GM18909 (cell line): ENCODE measurements around the gene ACIN1.

Experiments
- ATAC-seq: cut with Tn5 transposase; IDR thresholded peaks from one replicate; pipeline ENCODE4 v1.9.1; 2021; ENCODE audit warnings: mild to moderate bottlenecking; ENCODE audit not compliant: unreplicated experiment, poor library complexity

ACIN1 gene

DNA sequence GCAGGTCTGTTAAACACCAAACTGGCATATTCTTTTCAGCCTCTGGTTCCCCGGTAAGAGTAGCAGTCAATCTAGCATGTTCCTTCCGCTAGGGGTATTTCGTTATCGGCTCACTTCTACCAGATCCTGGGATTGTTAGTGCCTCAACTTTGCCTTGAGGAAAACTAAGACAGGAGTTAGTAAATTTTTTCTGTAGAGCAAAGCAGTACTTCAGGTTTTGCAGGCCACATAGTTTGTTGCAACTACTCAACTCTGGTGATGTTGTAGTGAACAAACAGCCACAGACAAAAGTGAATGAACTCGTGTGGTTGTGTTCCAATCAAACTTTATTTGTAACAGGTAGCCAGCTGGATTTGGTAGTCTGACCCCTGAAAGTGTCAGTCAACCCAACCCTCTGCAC, 31.3 kb downstream of the ACIN1 start:
- ATAC-seq, result no peak

DNA sequence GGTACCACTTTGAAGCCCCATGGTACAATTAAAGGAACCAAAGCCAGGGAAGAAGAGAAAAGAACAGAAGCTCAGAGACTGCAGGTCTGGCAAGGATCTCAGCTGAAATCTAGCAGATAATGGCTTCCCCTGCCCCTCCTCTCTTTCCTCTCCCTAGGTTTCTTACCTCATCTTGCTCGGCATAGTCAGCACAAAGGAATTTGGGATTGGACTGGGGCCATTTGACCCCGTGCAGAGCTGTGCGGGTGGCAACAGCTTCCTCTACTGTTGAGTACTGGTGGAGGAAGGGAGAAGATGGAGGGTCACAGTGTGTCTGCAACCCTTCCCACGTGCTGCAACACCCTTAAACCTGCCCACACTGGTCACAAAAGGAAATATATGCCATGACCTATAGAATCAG, 32.9 kb downstream of the ACIN1 start:
- no peak for ATAC-seq

DNA sequence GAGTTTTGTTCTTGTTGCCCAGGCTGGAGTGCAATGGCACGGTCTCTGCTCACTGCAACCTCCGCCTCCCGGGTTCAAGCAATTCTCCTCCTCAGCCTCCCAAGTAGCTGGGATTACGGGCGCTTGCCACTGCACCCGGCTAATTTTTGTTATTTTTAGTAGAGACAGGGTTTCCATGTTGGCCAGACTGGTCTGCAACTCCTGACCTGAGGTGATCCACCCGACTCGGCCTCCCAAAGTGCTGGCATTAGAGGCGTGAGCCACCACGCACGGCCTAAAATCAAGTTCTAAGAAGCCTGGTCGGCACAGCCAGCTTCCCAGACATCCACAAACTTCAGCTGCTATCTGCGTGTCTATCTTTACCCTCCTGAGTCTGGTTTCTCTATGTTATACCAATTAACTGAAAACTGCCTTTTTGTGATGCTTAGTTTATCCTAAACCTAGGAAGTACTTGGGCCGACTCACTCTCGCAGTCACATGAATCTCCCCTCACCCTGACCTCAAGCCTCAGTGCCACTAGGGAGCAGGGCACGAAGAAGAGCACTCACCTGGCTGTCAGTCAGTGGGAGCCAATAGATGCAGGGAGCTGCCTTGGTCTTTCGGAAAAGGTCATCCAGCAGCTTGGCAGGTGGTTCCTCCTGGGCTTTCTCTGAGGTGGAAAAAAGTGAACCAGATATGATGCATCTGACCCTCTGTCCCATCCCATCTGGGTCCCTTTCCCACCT, 34.2 kb downstream of the ACIN1 start:
- no peak for ATAC-seq

DNA sequence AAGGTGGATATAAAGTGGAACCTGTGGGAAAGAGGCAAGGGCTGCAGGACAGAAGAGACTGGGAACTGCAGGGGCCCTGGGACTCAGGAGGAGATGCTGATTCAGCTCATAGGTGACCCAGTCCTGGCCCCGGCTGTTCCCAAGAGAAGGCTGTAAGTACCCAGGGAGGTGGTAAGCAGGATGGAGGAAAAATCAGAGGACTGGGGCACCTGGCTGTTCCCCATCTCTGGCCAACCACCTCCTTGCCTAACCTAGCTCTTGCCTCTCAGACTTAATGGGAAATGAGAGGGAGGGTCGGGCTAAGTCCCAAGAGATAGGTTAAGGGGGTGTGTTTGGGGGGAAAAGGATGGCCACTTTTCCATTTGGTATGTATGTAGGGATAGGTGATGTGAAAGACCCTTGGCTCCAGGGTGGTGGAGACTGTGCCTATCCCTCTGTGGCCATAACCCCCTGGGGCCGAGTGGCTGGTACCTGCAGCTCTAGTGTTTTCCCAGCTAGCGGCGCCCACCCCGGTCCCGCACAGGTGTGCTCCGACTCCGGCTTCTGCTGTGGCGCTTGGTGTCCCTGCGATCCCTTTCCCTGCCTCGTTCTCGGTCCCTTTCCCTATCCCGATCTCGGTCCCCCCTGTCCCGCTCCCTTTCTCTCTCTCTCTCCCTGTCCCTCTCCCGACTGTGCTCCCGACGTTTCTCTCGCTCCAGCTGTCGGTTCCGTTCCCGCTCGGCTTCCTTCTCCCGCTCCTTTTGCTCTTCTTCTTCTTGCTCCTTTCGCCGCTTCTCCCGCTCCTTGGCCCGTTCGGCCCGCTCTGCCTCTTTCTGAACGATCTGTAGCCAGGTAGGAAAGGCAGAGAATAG, 36.1 kb downstream of the ACIN1 start:
- no peak for ATAC-seq

DNA sequence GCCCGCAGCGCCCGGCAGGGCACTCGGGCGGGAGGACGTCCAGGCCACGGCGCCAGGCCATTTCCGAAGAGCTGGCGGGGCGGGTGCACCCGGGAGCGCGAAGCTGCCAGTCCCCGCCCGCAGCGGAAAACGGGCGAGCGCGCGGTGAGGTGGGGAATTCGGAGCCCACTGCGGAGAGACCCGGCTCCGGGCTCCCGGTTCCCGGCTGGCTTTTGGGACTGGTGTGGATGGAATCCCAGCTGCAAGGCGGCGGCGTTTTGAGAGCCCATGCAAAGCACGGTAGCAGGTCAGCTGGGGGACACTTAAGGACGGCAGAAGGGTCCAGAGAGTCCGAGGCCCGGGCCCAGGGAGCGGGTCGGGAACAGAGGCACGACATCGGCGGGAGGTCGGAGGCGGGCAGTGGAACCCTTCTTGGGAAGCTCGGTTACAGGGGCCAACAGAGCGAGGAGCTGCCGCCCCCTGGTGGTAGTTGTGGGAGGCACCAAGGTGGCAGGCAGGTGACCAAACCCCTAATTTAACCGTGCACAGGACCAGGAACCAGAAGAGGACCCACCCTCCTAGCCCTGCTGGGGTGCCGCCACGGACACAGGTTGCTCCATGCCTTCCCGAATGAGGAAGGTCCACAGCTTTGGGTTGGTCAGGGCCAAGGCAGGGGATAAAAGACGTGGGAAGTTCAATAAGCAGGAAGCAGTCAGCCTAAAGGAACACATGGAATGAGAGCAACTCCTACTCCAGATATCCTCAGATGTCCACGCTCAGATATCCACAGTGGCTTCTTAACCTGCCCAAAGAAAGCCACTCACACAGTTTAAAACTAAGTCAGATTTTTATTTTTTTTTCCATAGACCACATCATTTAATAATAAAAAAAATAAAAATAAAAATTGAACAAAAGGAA, 36.9 kb downstream of the ACIN1 start:
- ATAC-seq, result peak; percentile 72

DNA sequence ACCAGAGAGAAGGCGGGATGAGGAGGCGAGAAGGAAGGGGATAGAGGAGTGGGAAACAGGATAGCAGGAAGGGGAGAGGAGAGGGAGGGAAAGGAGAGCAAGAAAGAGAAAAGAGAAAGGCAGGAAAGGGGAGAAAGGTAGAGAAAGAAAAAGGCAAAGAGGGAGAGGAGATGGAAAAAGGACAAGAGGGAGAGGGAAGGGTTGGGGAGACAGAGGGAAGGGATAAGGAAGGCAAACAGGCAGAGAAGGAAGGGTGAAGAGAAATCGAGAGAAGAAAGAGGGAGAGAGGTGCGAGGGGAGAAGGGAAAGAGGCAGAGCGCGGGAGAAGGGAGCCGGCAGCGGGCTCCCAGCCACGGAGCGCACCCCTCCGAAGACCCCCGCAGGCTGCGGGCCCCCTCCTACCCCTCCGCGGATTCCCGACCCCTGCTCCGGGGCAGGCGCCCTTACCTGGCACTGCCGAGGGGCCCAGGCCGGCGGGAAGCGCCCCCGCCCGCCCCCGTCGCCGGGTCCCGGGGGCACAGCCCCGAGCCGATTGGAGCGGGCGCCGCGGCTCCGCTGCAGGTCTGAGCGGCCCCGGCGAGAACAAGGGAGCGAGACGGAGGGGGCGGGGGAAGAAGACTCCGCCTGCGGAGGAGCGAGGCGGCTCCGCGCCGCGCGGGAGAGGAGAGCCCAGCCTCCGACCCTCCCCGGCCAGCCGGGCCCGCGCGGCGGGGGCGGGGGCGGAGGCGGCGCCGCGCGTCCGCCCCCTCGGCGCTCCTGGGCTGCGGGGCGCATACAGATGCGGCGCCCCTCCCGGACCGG, 37.8 kb downstream of the ACIN1 start, which contains the start of gene CDH24:
TSS of gene CDH24 (minus strand) at position 565 of the 801 bp plus-strand sequence. CDS start 1,787 bp downstream, outside the sequence.
- peak; percentile 52 for ATAC-seq

DNA sequence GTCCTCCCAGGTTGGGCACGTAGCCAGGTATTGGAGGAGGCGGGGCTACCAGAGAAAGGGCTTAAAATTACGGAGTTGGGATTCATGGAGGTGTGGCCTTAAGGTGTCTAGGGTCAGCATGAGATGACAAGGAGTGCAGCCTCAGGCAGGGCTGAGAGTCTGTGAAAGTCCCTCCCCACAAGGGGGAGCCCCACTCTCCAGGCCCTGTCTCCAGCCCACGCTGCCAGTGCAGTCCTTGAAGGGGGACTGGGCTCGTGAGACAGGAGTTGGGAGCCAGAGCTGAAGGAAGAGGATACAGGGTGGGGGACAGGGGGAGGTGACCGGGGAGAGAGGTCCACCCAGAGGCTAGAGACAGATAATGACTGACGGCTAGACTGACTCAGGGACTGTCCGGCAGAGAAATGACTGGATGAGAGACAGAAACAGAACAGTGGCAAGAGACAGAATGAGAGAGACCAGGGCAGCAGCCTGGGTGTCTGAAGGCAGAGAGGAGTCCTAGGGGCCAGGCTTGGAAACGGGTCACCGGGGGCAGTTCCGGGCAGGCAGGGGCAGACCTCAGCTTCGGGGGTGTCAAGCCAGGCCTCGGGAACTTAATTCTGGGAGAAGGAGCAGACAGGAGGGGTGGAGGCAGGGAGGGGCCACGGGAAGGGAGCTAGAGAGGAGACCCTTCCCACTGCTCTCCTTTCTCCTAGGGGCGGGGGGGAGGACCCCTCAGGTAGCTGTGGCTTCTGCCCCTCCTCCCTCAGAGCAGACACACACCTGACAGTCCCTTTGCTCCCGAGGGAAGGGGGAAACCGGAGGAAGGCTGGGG, 38.6 kb downstream of the ACIN1 start:
- peak; percentile 57 for ATAC-seq

DNA sequence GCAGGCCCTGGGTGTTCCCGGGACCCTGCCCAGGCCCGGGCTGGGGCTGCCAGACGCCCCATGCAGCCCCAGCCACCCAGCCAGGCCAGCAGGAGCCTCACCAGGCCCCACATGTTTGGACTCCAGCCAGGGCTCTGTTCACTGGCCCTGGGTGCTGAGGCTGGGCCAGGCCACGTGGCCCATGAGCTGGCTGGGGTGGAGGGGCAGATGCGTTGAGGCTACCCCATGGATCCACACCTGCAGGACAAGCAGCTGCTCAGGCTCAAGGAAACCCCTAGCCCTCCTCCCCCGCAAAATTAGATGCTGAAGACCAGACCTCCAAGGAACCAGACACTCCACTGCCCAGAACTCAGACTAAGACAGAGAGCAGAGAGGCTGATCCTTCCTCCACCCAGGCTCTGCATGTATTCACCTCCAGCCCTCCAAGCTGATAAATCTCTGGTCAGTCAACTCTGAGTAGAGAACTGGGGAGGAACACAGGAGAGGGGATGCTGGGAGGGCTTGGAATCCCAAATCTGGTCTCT, 39.3 kb downstream of the ACIN1 start:
- ATAC-seq, result no peak

DNA sequence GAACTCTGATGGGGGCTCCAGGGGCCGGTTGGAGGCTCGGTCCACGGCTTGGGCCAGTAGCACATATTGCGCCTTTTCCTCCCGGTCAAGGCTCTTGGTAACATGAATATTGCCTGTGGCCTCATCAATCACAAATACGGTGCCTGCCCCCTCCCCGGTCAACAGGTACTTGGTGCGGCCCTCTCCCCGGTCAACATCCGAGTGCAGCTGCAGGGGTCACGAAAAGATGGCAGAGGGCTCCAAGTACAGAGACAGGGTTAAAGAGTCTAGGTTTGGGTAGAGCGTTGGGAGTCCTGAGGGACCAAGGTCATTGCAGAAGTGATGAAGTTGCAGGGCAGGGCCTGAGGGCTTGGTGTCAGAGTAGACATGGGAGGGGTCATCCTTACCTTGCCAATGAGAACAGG, 39.8 kb downstream of the ACIN1 start:
- ATAC-seq, result no peak

DNA sequence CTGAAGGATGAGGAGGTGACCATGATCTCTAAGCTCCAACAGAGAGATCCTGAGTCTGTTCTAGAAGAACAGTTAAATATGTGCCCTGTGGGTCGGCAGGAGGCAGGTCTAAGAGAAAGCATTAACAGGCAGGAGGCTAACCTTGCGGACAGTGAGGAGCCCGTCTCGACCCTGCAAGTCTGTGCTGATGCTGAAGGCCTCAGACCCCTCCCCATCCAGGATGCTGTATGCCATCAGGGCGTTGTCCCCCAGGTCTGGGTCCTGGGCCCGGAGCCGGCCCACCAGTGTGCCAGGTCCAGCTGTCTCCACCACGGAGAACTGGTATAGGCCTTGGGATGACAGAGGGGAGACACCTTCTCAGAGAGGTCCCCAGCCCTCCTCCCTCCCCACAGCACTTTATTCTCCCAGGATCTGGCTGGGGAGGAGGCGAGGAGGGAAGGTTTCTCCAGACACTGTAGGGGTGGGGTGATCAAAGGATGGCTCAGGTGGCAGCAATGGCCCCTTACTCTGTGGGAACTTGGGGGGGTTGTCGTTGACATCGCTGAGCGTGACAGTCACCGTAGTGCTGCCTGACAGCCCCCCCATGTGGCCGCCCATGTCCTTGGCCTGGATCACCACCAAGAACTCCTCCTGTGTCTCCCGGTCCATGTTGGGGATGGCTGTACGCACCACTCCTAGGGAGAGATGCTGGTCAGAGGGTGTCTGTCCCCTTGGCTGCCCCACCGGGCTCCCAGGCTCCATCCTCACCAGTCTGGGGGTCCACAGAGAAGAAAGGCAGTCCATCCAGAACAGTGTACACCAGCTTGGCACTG, 40.7 kb downstream of the ACIN1 start:
- no peak for ATAC-seq

DNA sequence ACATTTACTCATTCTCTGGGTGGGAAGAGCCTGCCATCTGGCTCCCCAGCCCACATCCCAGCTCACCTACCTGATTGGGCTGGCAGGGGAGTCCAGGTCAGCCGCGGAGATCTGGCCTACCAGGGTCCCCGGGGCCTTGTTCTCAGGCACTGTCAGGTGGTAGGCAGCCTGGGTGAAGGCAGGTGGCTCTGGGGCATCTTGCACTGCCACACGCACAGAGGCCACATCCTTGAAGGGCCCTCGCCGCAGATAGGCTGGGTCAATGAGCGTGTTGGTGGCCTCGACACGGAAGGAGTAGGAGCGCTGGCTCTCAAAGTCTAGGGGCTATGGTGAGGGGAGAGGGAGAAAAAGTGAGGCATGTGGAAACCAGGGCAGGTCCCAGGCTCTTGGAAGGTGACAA, 41.5 kb downstream of the ACIN1 start:
- ATAC-seq, result no peak

DNA sequence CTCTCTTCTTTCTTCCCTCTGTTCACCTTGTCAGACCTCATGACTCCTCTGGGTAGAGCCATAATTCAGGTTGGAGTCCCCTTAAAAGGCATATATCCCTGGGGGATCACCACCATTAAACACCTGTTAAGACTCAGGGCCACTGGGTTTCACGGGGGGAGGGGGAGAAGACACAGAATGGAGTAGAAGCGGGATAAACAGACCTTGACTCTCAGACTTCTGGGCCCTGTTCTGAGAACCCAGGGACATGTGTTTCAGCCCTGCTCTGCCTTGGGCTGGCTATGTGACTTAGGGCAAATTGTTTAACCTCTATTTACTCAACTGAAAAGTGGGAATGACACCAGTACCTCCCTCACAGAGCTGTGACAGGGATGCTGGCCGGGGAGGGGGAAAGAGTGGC, 42.3 kb downstream of the ACIN1 start:
- no peak for ATAC-seq

DNA sequence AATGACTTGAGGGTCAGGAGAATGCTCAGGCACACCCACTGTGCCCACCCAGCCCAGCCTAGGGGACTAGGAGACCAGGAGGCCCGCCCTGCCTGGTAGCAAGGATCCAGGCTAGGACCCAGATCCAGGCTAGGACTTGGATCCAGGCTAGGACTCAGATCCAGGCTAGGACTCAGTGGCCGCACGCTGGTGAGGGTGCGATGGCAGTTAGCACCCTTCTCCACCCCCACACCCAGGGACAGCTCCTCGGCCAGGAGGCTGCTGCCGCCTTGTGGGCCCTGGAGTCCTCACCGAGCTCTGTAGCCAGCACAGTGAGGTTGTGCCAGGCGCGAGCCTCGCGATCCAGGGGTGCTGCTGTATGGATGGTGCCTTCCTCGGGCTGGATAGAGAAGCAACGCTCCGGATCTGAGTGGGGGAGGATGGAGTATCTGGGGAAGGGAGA, 42.7 kb downstream of the ACIN1 start:
- no peak for ATAC-seq

DNA sequence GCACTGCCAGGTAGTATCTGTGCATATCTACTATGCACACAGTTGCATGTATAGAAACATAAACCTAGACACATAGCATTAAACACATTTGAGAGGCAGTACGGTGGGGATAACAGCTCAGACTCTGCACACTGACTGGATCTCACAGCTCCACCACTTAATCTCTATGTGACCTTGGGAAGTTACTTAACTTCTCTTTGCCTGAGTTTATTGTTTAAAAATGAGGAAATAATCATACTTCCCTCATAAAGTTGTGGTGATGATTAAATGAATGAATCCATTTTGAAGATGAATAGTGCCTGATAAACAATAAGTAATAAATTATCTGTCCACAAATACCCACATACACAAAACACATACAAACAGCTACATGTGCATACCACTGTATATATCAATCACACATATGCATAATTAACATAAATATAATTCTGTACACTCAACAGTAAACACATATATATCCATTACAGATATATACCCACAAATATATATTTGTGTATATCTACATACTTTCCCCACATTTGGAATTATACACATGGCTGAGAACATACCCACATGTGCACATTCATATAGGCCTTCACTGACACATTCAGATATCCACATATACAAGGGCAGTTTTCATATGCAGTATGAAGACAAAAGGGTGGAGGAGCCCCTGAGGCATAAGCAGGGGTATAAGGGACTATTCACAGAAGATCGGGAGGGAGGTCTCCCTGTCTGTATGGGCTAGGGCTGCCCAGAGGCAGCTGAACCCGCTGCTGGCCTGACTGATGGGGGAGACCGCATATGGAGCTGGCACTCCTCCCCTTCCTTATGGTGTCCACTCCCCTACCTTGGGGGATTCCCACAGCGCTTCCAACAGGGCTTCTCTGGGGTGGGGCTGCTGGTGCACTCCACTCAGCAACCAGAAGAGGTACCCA, 43.5 kb downstream of the ACIN1 start:
- no peak for ATAC-seq

DNA sequence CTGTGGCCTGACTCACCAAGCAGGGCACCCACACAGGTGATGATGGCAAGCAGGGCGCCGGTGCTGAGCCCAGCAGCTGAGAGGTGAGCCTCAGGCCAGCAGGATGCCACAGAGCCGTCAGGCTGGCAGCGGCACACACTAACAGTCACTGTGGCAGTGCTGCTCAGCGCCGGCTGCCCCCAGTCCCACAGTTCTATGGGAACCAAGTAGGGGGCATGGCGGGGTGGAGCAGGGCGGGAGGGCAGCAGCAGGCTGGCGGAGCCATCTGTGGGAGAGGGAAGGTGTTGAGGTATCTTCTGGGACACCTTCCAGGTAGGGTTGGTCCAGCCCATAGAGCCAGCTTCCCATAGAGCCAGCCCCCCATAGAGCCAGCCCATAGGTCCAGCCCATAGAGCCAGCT, 45.9 kb downstream of the ACIN1 start:
- no peak for ATAC-seq

DNA sequence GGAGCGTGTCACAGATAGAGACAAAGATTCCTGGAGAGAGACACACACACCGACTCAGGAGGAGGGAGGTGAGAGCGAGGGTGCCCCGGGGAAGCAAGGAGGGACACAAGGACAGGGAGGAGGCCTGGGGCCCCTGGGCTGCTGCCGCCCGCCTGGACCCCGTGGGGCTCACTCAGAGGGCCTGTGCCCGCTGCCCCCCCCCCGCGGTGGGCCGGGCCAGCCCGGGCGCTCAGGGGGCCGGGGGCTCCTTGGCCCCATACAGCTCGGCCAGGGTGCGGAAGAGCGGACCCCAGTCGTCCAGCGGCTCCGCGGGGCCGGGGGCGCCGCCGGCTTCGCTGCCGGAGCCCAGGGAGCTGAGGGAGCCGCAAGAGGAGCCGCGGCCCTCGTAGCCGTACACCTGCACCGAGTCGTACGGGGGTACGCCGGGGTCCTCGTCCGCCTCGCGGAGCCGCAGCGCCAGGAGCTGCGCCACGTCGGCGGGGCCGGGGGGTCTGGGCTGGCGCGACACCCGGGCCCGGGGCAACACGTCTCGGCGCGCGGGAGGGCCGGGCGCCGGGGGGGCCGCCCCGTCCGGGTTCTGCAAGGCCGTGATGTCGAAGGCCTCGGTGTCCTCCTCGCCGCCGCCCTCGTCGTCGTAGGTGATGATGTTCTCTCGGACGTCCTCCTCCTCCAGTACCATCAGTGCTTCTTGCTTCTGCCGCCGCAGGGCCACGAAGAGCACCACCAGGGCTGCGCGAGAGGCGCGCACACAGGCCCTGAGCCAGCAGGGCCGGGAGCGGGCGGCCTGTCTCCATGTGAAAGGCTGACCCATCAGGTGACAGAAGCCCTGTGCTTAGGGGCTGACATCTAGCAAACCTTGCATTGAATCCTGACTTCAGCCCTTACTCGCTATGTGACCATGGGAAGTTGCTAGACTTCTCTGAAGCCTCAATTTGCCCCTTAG, 46.9 kb downstream of the ACIN1 start:
- ATAC-seq, result no peak
